ENCODE results near the gene CENPV. TPM values are rescaled to one million over a fixed set of nuclear protein-coding genes. Genes with fewer than 3 reads are reported as not detected.

Gene CENPV
- total RNA-seq, 4 donors from 2014 or later = 35.5 to 74.4 (median 53.5) TPM

GRCh38 chr17:16325964-16326363, 27.3 kb downstream of the CENPV start:
- no peaks in the 10 kb centered on the region for H3K27me3 ChIP-seq
- no peak for DNase-seq
- intact Hi-C loops (cut with DNase I; ENCODE audit: low total_unique reads) = no loop called here
- H3K27ac ChIP-seq = no peak overlapping the region
- H3K36me3 ChIP-seq = no peaks in the 10 kb centered on the region
- no peaks in the 10 kb centered on the region for H3K9me3 ChIP-seq
- TF ChIP-seq POLR2A (IDR thresholded peaks at IDR 0.05) = no peak
- TF ChIP-seq CTCF (IDR thresholded peaks at IDR 0.05) = no peak
- no peak overlapping the region for H3K4me3 ChIP-seq
- H3K4me1 ChIP-seq = no peaks in the 10 kb centered on the region

GRCh38 chr17:16322636-16323035, 30.6 kb downstream of the CENPV start:
- Histone ChIP-seq H3K4me1 (no peaks in the 10 kb centered on the region), H3K27ac (no peak overlapping the region), H3K36me3 (no peaks in the 10 kb centered on the region), H3K4me3 (no peak overlapping the region), H3K9me3 (no peaks in the 10 kb centered on the region), H3K27me3 (no peaks in the 10 kb centered on the region)
- intact Hi-C loops (cut with DNase I; ENCODE audit: low total_unique reads) = no loop called here
- DNase-seq = no peak
- no peak for TF ChIP-seq CTCF (IDR thresholded peaks at IDR 0.05)
- no peak for TF ChIP-seq POLR2A (IDR thresholded peaks at IDR 0.05)

- no peak overlapping the region for H3K27ac ChIP-seq
- TF ChIP-seq POLR2A (IDR thresholded peaks at IDR 0.05) (no peak), CTCF (IDR thresholded peaks at IDR 0.05) (no peak)
- intact Hi-C loops (cut with DNase I; ENCODE audit: low total_unique reads) = no loop called here
- H3K27me3 ChIP-seq = no peaks in the 10 kb centered on the region
- no peak overlapping the region for H3K4me3 ChIP-seq
- no peaks in the 10 kb centered on the region for H3K4me1 ChIP-seq
- DNase-seq = no peak
- H3K36me3 ChIP-seq = no peaks in the 10 kb centered on the region
- no peaks in the 10 kb centered on the region for H3K9me3 ChIP-seq
Measured at GRCh38 chr17:16319969-16320368, 33.3 kb downstream of the CENPV start.

- no peaks in the 10 kb centered on the region for H3K9me3 ChIP-seq
- TF ChIP-seq CTCF (IDR thresholded peaks at IDR 0.05) (no peak), POLR2A (IDR thresholded peaks at IDR 0.05) (no peak)
- no peak overlapping the region for H3K4me3 ChIP-seq
- H3K27ac ChIP-seq = no peak overlapping the region
- no peaks in the 10 kb centered on the region for H3K27me3 ChIP-seq
- H3K4me1 ChIP-seq = no peaks in the 10 kb centered on the region
- no peaks in the 10 kb centered on the region for H3K36me3 ChIP-seq
- intact Hi-C loops (cut with DNase I; ENCODE audit: low total_unique reads) = no loop called here
- no peak for DNase-seq
Measured at GRCh38 chr17:16314859-16315258, 38.4 kb downstream of the CENPV start.

GRCh38 chr17:16314189-16314588, 39.1 kb downstream of the CENPV start:
- DNase-seq = no peak
- Histone ChIP-seq H3K4me3 (no peak overlapping the region), H3K36me3 (no peaks in the 10 kb centered on the region), H3K4me1 (no peaks in the 10 kb centered on the region), H3K9me3 (no peaks in the 10 kb centered on the region), H3K27me3 (no peaks in the 10 kb centered on the region), H3K27ac (no peak overlapping the region)
- TF ChIP-seq POLR2A (IDR thresholded peaks at IDR 0.05) = no peak
- intact Hi-C loops (cut with DNase I; ENCODE audit: low total_unique reads) = no loop called here

Measured in uterus (tissue), 4 donors.